GM23248 (cell line): ENCODE measurements around the gene UBE2QL1. TPM values are rescaled to one million over a fixed set of nuclear protein-coding genes. Genes with fewer than 3 reads are reported as not detected.

Experiments used
- DNase-seq: peaks from one replicate; pipeline ENCODE4 v3.0.0-alpha.2; 2015
- H2AFZ ChIP-seq: fragments of 200-600 bp; sonication (generic); 2 replicates; pipeline ENCODE4 v1.6.1; 2016; ENCODE audit warnings: antibody characterized with exemption
- H3F3A ChIP-seq: fragments of 200-600 bp; sonication (generic); 2 replicates; pipeline ENCODE4 v1.6.1; 2016; ENCODE audit warnings: mild to moderate bottlenecking, antibody characterized with exemption, mixed run types; ENCODE audit not compliant: insufficient read depth
- H3K27ac ChIP-seq: fragments of 200-600 bp; sonication (generic); 2 replicates; pipeline ENCODE4 v1.5.1; 2016; ENCODE audit warnings: mild to moderate bottlenecking
- H3K27me3 ChIP-seq: fragments of 200-600 bp; sonication (generic); replicated peaks from 2 replicates; pipeline ENCODE4 v1.6.1; 2016; ENCODE audit warnings: mild to moderate bottlenecking; ENCODE audit not compliant: insufficient read depth
- H3K36me3 ChIP-seq: fragments of 200-600 bp; sonication (generic); 2 replicates; pipeline ENCODE4 v1.6.1; 2016; ENCODE audit warnings: low read depth, mild to moderate bottlenecking
- H3K4me1 ChIP-seq: fragments of 200-600 bp; sonication (generic); 2 replicates; pipeline ENCODE4 v1.6.1; 2016; ENCODE audit warnings: mild to moderate bottlenecking; ENCODE audit not compliant: insufficient read depth
- H3K4me2 ChIP-seq: fragments of 200-600 bp; sonication (generic); one replicate; pipeline ENCODE4 v1.6.1; 2016; ENCODE audit warnings: mild to moderate bottlenecking; ENCODE audit not compliant: unreplicated experiment
- H3K4me3 ChIP-seq: fragments of 200-600 bp; sonication (generic); 2 replicates; pipeline ENCODE4 v1.5.1; 2016; ENCODE audit warnings: mild to moderate bottlenecking
- H3K79me2 ChIP-seq: fragments of 200-600 bp; sonication (generic); 2 replicates; pipeline ENCODE4 v1.6.1; 2016; ENCODE audit warnings: mild to moderate bottlenecking; ENCODE audit not compliant: insufficient read depth
- H3K9ac ChIP-seq: fragments of 200-600 bp; sonication (generic); 2 replicates; pipeline ENCODE4 v1.6.1; 2016; ENCODE audit warnings: mild to moderate bottlenecking
- H3K9me2 ChIP-seq: fragments of 200-600 bp; sonication (generic); 2 replicates; pipeline ENCODE4 v1.6.1; 2016; ENCODE audit warnings: mixed run types, mild to moderate bottlenecking, moderate library complexity; ENCODE audit not compliant: insufficient read depth
- H3K9me3 ChIP-seq: fragments of 200-600 bp; sonication (generic); one replicate; pipeline ENCODE4 v1.6.1; 2017; ENCODE audit warnings: low read depth
- H4K20me1 ChIP-seq: fragments of 200-600 bp; sonication (generic); 2 replicates; pipeline ENCODE4 v1.6.0; 2016; ENCODE audit not compliant: insufficient read depth
- EZH2 ChIP-seq: fragments of 200-600 bp; sonication (generic); IDR thresholded peaks from 2 replicates; pipeline ENCODE4 v1.6.1; 2018; ENCODE audit warnings: antibody characterized with exemption, mild to moderate bottlenecking; ENCODE audit not compliant: insufficient read depth, poor library complexity, severe bottlenecking
- EZH2phosphoT487 ChIP-seq: fragments of 200-600 bp; sonication (generic); IDR thresholded peaks from 2 replicates; pipeline ENCODE4 v1.6.1; 2018; ENCODE audit warnings: antibody characterized with exemption, moderate library complexity, mild to moderate bottlenecking, low read depth; ENCODE audit not compliant: insufficient read depth
- WGBS, 2 experiments: methylation state at CpG; one replicate each; pipeline ENCODE4 v1.1.6; 2015 to 2017; ENCODE audit warnings: low lambda C conversion rate in 2 of 2, low coverage in 1 of 2; ENCODE audit errors: missing lambda C conversion rate in 2 of 2; 5-methylcytosine and 5-hydroxymethylcytosine counted together
- in situ Hi-C: fragments of 300-500 bp; cut with MboI; formaldehyde crosslinking; loops from 2 replicates; pipeline ENCODE4 v1.15.0; 2020
- polyA plus RNA-seq: library from polyadenylated mRNA; unstranded; fragments of >200 nt; fragmentation: Nextera tagmentation; extraction: Ambion mirVana; gene quantifications from 2 replicates; pipeline ENCODE4 v1.2.1, GENCODE V29; 2016
- total RNA-seq: library from RNA; depleted of rRNA; stranded (reverse); fragments of >200 nt; shearing (Covaris generic); gene quantifications from 2 replicates; pipeline ENCODE4 v1.2.3, GENCODE V29; 2014

UBE2QL1 gene
- total and polyA plus RNA-seq, 2 experiments from 2014 or later = not detected

DNA sequence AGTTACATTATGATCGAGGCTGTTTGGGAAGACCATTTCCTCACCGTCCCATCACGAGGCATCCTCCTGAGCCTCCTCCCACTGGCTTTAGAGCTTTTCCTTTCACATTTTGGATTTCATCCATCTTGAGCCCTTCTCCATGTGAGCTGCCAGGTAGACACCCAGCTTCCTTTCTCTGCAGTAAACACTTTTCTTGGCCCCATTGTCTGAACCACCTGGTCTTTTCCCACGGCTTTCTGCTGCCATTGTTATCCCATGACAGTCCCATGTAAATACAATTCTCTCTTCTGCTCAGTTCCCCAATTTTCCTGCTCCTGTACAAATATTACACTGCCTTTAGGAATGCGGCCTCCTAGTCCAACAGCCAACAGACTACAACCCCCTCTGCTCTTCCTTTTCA is 24.1 kb downstream of the UBE2QL1 start:
- WGBS, 2 experiments = 49 to 60% methylated on average over 5 of the region's 5 CpGs
- Histone ChIP-seq H3K4me3 (no peak overlapping the region), H3F3A (no peaks in the 10 kb centered on the region), H3K4me1 (no peaks in the 10 kb centered on the region), H3K9me2 (no peaks in the 10 kb centered on the region), H3K79me2 (no peaks in the 10 kb centered on the region), H2AFZ (no peak overlapping the region), H3K27ac (no peak overlapping the region), H3K4me2 (no peak overlapping the region), H3K9ac (no peak overlapping the region), H3K36me3 (no peaks in the 10 kb centered on the region), H3K27me3 (no peaks in the 10 kb centered on the region), H3K9me3 (no peaks in the 10 kb centered on the region), H4K20me1 (no peaks in the 10 kb centered on the region)
- TF ChIP-seq EZH2phosphoT487 (no peak), EZH2 (no peak)
- DNase-seq = no peak
- in situ Hi-C loops = no loop called here

DNA sequence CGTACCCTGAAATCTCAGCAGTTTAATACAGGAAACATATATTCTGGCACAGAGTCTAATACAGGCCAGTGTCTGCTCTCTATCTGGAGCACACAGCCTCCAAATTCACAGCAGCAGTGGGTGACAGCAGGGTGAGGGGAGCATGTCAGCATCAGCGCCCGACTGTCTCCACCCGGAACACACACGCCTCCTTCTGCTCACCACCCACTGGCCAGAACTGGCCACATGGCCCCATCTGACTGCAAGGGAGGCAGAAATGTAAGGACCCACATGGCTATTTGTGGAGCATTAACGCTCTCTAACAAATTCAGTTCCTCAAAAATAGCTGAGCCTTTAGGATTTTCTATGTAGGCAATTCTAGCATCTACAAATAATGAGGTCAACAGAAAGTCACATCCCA is 24.6 kb downstream of the UBE2QL1 start:
- H3K36me3 ChIP-seq = no peaks in the 10 kb centered on the region
- no peaks in the 10 kb centered on the region for H3F3A ChIP-seq
- H3K4me3 ChIP-seq = no peak overlapping the region
- H4K20me1 ChIP-seq = no peaks in the 10 kb centered on the region
- no peaks in the 10 kb centered on the region for H3K79me2 ChIP-seq
- in situ Hi-C loops = no loop called here
- no peaks in the 10 kb centered on the region for H3K9me3 ChIP-seq
- DNase-seq = no peak
- H3K9ac ChIP-seq = no peak overlapping the region
- no peak overlapping the region for H3K27ac ChIP-seq
- H2AFZ ChIP-seq = no peak overlapping the region
- TF ChIP-seq EZH2phosphoT487 (no peak), EZH2 (no peak)
- no peaks in the 10 kb centered on the region for H3K9me2 ChIP-seq
- H3K4me2 ChIP-seq = no peak overlapping the region
- H3K27me3 ChIP-seq = no peaks in the 10 kb centered on the region
- 38 to 49% methylated on average over 6 of the region's 6 CpGs for WGBS, 2 experiments
- no peaks in the 10 kb centered on the region for H3K4me1 ChIP-seq

DNA sequence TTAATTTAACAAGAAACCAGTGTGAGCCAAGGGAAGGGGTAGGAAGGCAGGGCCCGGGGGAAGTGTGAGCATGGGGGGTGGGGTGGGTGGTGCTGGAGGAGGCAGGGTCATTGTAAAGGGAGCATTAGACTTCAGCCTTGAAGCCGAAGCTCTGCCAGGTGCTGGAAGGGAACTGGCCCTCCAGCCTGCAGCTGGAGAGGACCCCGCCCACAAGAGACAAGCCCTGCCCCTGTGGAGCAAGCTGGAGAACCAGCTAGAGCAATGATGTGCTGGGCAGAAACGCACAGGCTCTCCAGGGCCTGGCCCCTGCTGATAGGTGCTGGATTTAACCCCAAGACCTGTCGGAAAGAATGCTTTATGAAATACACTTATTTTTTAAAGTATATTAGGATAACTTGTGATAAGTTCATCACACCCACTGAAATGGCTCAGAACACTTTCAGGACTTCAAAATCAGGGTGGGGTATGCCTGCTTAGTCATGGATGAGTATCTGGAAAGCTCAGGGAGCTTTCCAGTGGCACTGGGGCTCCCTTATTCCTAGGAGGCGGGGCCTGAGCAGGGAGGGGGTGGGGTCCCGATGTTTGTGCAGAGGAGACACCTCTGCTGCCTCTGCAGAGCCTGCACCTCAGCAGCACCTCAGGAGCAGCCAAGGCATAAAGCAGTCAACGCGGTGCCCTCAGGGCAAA is 27.1 kb downstream of the UBE2QL1 start:
- Histone ChIP-seq H3K4me3 (no peak overlapping the region), H3K79me2 (no peaks in the 10 kb centered on the region), H3F3A (no peaks in the 10 kb centered on the region), H2AFZ (no peak overlapping the region), H3K4me2 (no peak overlapping the region), H3K27ac (no peak overlapping the region), H3K4me1 (no peaks in the 10 kb centered on the region), H3K27me3 (no peaks in the 10 kb centered on the region), H3K9me2 (no peaks in the 10 kb centered on the region), H4K20me1 (no peaks in the 10 kb centered on the region), H3K36me3 (no peaks in the 10 kb centered on the region), H3K9ac (no peak overlapping the region), H3K9me3 (no peaks in the 10 kb centered on the region)
- in situ Hi-C loops = no loop called here
- 39 to 44% methylated on average over 8 to 9 of the region's 9 CpGs for WGBS, 2 experiments
- DNase-seq = no peak
- TF ChIP-seq EZH2phosphoT487 = no peak
- TF ChIP-seq EZH2 = no peak

DNA sequence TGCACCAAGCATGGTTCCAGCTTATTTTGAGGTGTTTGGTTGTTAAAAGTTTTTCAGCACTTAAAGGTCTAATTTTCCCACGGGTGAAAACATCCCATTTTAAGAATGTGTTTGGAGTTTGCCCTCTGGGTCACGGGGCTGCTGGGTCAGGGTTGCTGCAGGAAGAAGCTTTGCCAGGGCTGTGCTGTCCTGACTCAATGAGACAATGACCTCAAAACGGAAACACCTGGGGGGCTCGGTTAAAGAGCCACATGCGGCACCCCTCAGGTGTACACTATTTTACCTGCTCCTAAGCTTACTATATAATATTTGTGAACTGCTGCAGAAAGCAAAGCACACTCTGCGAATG is 27.6 kb downstream of the UBE2QL1 start:
- in situ Hi-C loops = no loop called here
- Histone ChIP-seq H3K36me3 (no peaks in the 10 kb centered on the region), H4K20me1 (no peaks in the 10 kb centered on the region), H3K4me1 (no peaks in the 10 kb centered on the region), H3K9ac (no peak overlapping the region), H3F3A (no peaks in the 10 kb centered on the region), H2AFZ (no peak overlapping the region), H3K27ac (no peak overlapping the region), H3K79me2 (no peaks in the 10 kb centered on the region), H3K27me3 (no peaks in the 10 kb centered on the region), H3K9me3 (no peaks in the 10 kb centered on the region), H3K9me2 (no peaks in the 10 kb centered on the region), H3K4me2 (no peak overlapping the region), H3K4me3 (no peak overlapping the region)
- no peak for DNase-seq
- TF ChIP-seq EZH2 (no peak), EZH2phosphoT487 (no peak)
- WGBS, 2 experiments = 60 to 62% methylated on average over 6 of the region's 6 CpGs

DNA sequence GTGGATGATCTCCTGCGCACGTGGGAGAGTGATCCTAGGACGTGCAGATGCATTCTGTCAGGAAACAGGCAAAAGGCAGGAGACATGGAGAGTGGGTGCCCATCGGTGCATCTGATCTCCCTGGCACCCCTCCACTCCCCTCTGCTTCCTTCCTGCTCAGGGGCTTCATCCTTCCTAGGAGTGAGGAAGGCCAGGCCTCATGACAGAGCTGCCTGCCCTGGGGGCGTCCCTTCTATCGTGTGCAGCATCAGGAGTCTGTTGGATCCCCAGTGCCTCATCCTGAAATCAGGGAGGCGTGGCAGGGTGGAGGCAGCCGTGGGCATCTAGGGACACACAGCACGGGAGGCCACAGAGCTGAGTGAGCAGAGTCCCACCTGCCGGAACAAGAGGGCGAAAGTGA is 30.1 kb downstream of the UBE2QL1 start:
- H3K27ac ChIP-seq = no peak overlapping the region
- no peaks in the 10 kb centered on the region for H3K9me2 ChIP-seq
- H3K79me2 ChIP-seq = no peaks in the 10 kb centered on the region
- in situ Hi-C loops = no loop called here
- WGBS, 2 experiments = 43 to 47% methylated on average over 11 of the region's 11 CpGs
- no peak overlapping the region for H3K4me2 ChIP-seq
- H3K27me3 ChIP-seq = no peaks in the 10 kb centered on the region
- TF ChIP-seq EZH2 = no peak
- no peak for TF ChIP-seq EZH2phosphoT487
- no peaks in the 10 kb centered on the region for H3K9me3 ChIP-seq
- no peak overlapping the region for H3K9ac ChIP-seq
- H2AFZ ChIP-seq = no peak overlapping the region
- no peaks in the 10 kb centered on the region for H4K20me1 ChIP-seq
- H3K4me3 ChIP-seq = no peak overlapping the region
- H3K36me3 ChIP-seq = no peaks in the 10 kb centered on the region
- no peak for DNase-seq
- no peaks in the 10 kb centered on the region for H3K4me1 ChIP-seq
- no peaks in the 10 kb centered on the region for H3F3A ChIP-seq
